GM12878 (cell line): ENCODE results near the gene DNAH1. TPM values are rescaled to one million over a fixed set of nuclear protein-coding genes. Genes with fewer than 3 reads are reported as not detected.

Experiments used
- ATAC-seq: fragments of 200-7000 bp; cut with Tn5 transposase; 3 replicates; pipeline ENCODE4 v1.9.1; 2020; ENCODE audit warnings: mild to moderate bottlenecking, moderate library complexity
- BruUV-seq: library from RNA; stranded (reverse); fragments of 400-500 nt; replicated peaks from 2 replicates; lab custom pipeline; 2021; lab: Mats Ljungman, UMichigan
- CTCF ChIA-PET: fragments of 300-600 bp; sonication (Branson Sonifier 250); formaldehyde crosslinking; extraction: SDS; loops from one replicate; lab custom pipeline; 2021; ENCODE audit warnings: inconsistent platforms; lab: Yijun Ruan, JAX
- POLR2A ChIA-PET: fragments of 350-600 bp; formaldehyde crosslinking; extraction: SDS; loops from one replicate; lab custom pipeline; 2021; ENCODE audit warnings: inconsistent platforms; lab: Charles Lee
- RAD21 ChIA-PET: fragments of 300-600 bp; sonication (Branson Sonifier 250); formaldehyde crosslinking; loops from one replicate; lab custom pipeline; 2023; ENCODE audit warnings: antibody characterized with exemption; ENCODE audit not compliant: unreplicated experiment; lab: Charles Lee
- SMC1A ChIA-PET: fragments of 300-600 bp; sonication (Branson Sonifier 250); formaldehyde crosslinking; loops from one replicate; lab custom pipeline; 2023; ENCODE audit not compliant: unreplicated experiment, uncharacterized antibody; lab: Charles Lee
- DNase-seq: peaks from one replicate; pipeline ENCODE4 v3.0.0-alpha.2; 2011; ENCODE audit warnings: low read depth, low spot score
- FAIRE-seq: peaks from 3 replicates; lab custom pipeline; 2011; peaks lifted over from hg19 to GRCh38; lab: Jason Lieb, UNC
- H2AFZ ChIP-seq: 2 replicates; pipeline ENCODE4 v1.6.0; 2011; ENCODE audit warnings: low read depth, low read length, control low read depth; ENCODE audit not compliant: control insufficient read depth
- H3K27ac ChIP-seq: 2 replicates; pipeline ENCODE4 v1.5.1; 2011; ENCODE audit warnings: control low read depth; ENCODE audit not compliant: control insufficient read depth, insufficient read depth
- H3K27me3 ChIP-seq, 2 experiments: replicated peaks in 1 of 2; 2 replicates each; pipeline versions ENCODE4 v1.6.0 to v1.6.1; 2011; ENCODE audit warnings: low read length in 1 of 2; ENCODE audit not compliant: control insufficient read depth in 2 of 2, insufficient read depth in 2 of 2
- H3K36me3 ChIP-seq, 2 experiments: 2 replicates each; pipeline ENCODE4 v1.5.1; 2011; ENCODE audit warnings: low read length in 1 of 2; ENCODE audit not compliant: control insufficient read depth in 2 of 2, insufficient read depth in 2 of 2
- H3K4me1 ChIP-seq: 2 replicates; pipeline ENCODE4 v1.6.1; 2011; ENCODE audit warnings: mild to moderate bottlenecking, low read length, moderate library complexity, mixed read lengths; ENCODE audit not compliant: control insufficient read depth, insufficient read depth
- H3K4me2 ChIP-seq: 2 replicates; pipeline ENCODE4 v1.6.0; 2011; ENCODE audit warnings: control low read depth; ENCODE audit not compliant: control insufficient read depth, insufficient read depth
- H3K4me3 ChIP-seq: fragments of 200-600 bp; sonication (generic); 2 replicates; pipeline ENCODE4 v1.5.1; 2016
- H3K79me2 ChIP-seq: 2 replicates; pipeline ENCODE4 v1.6.0; 2011; ENCODE audit warnings: low read length; ENCODE audit not compliant: control insufficient read depth, insufficient read depth
- H3K9ac ChIP-seq: 2 replicates; pipeline ENCODE4 v1.8.0; 2011; ENCODE audit warnings: low read length, control low read depth, mixed read lengths; ENCODE audit not compliant: control insufficient read depth, insufficient read depth
- H3K9me3 ChIP-seq: replicated peaks from 3 replicates; pipeline ENCODE4 v1.5.1; 2011; ENCODE audit warnings: mild to moderate bottlenecking, low read length; ENCODE audit not compliant: control insufficient read depth, insufficient read depth
- H4K20me1 ChIP-seq: 2 replicates; pipeline ENCODE4 v1.6.0; 2011; ENCODE audit not compliant: control insufficient read depth, insufficient read depth
- CBFB ChIP-seq: IDR thresholded peaks from 2 replicates; pipeline ENCODE4 v1.6.1; 2016; ENCODE audit warnings: antibody characterized with exemption, low read depth
- CBX3 ChIP-seq: fragments of 200-600 bp; sonication (generic); IDR thresholded peaks from 2 replicates; pipeline ENCODE4 v1.6.1; 2016; ENCODE audit warnings: low read depth, borderline replicate concordance
- EGR1 ChIP-seq, 2 experiments: IDR thresholded peaks; 1 replicate in 1 of 2; 2 replicates in 1 of 2; pipeline ENCODE4 v1.6.1; 2011 to 2012; ENCODE audit warnings: low read depth in 2 of 2, low read length in 2 of 2, borderline replicate concordance in 1 of 2, mild to moderate bottlenecking in 1 of 2, moderate library complexity in 1 of 2
- EZH2 ChIP-seq: IDR thresholded peaks from 2 replicates; pipeline ENCODE4 v1.6.1; 2012; ENCODE audit warnings: low read depth, mild to moderate bottlenecking, control low read depth, inconsistent platforms, low read length, borderline replicate concordance; ENCODE audit not compliant: control insufficient read depth
- KDM1A ChIP-seq: fragments of 200-600 bp; sonication (generic); IDR thresholded peaks from 2 replicates; pipeline ENCODE4 v1.6.1; 2016; ENCODE audit warnings: borderline replicate concordance
- MYB ChIP-seq: fragments of 150-350 bp; IDR thresholded peaks from 2 replicates; pipeline ENCODE4 v1.6.1; 2014; ENCODE audit warnings: mild to moderate bottlenecking, low read depth, low read length, borderline replicate concordance
- NR2C2 ChIP-seq: IDR thresholded peaks from 2 replicates; pipeline ENCODE4 v1.6.1; 2011; ENCODE audit warnings: borderline replicate concordance, low read depth; ENCODE audit not compliant: control insufficient read depth, insufficient read length
- TCF3 ChIP-seq: IDR thresholded peaks from 2 replicates; pipeline ENCODE4 v1.6.1; 2012; ENCODE audit warnings: low read depth, mild to moderate bottlenecking, low read length, borderline replicate concordance; ENCODE audit not compliant: insufficient read depth
- ZNF274 ChIP-seq: IDR thresholded peaks from one replicate; pipeline ENCODE4 v1.8.0; 2011; ENCODE audit not compliant: insufficient read length, insufficient read depth
- WGBS: methylation state at CpG from one replicate; pipeline ENCODE4 v1.1.6; 2016; ENCODE audit warnings: low lambda C conversion rate; ENCODE audit not compliant: insufficient replicate concordance, insufficient coverage; ENCODE audit errors: missing lambda C conversion rate; 5-methylcytosine and 5-hydroxymethylcytosine counted together
- in situ Hi-C: fragments of 300-500 bp; cut with MboI; formaldehyde crosslinking; loops from 9 replicates; pipeline ENCODE4 v1.14.3; 2018; ENCODE audit warnings: mixed read lengths
- intact Hi-C: fragments of 100-400 bp; cut with micrococcal nuclease; formaldehyde crosslinking; loops from one replicate; pipeline ENCODE4 v1.14.2; 2022; ENCODE audit not compliant: unreplicated experiment
- polyA plus RNA-seq, 11 experiments: library from polyadenylated mRNA; depleted of rRNA in 4 of 11; unstranded in 6 of 11; stranded (reverse) in 5 of 11; fragments of >200 nt; fragmentation: Nextera tagmentation in 4 of 11; fragmentation: Illumina TruSeq in 1 of 11; extraction: Ambion mirVana in 4 of 11; extraction: Trizol in 1 of 11; gene quantifications; 1 replicate in 1 of 11; 2 replicates in 10 of 11; pipeline versions ENCODE4 v1.2.1 to v1.2.3, GENCODE V29; 2011 to 2016; ENCODE audit warnings: inconsistent platforms in 2 of 11, missing spikeins in 2 of 11, low read depth in 1 of 11
- total RNA-seq, 4 experiments: library from RNA; depleted of rRNA in 3 of 4; stranded (reverse); fragments of >200 nt in 3 of 4; fragmentation: Illumina TruSeq in 1 of 4; extraction: Trizol in 1 of 4; gene quantifications; 2 replicates each; pipeline versions ENCODE4 v1.2.1 to v1.2.3, GENCODE V29; 2013 to 2021
- TF ChIP-seq, protein P1 (sequence below): IDR thresholded peaks from 2 replicates; pipeline ENCODE4 v1.6.1; 2011; ENCODE audit warnings: low read depth, mild to moderate bottlenecking, low read length, moderate library complexity, borderline replicate concordance; ENCODE audit errors: extremely low read depth
- TF ChIP-seq, protein P2 (sequence below): fragments of 450-650 bp; formaldehyde crosslinking; IDR thresholded peaks from 2 replicates; pipeline ENCODE4 v1.4.0; 2022; ENCODE audit warnings: mild to moderate bottlenecking, moderate library complexity
- TF ChIP-seq, protein P3 (sequence below): IDR thresholded peaks from 2 replicates; pipeline ENCODE4 v1.6.1; 2011; ENCODE audit warnings: borderline replicate concordance, low read depth, mild to moderate bottlenecking, moderate library complexity, low read length; ENCODE audit not compliant: insufficient read depth, poor library complexity, severe bottlenecking
- TF ChIP-seq, protein P4 (sequence below): fragments of 450-650 bp; IDR thresholded peaks from 2 replicates; pipeline ENCODE4 v1.6.1; 2018; ENCODE audit warnings: borderline replicate concordance, mild to moderate bottlenecking; ENCODE audit not compliant: partially characterized antibody

DNAH1 gene
- total and polyA plus RNA-seq, 10 of the 15 experiments (the other 5 are each of a cell fraction or from before 2014, with no cell fraction given), result 0.31 to 5.8 (median 2.7) TPM

DNA sequence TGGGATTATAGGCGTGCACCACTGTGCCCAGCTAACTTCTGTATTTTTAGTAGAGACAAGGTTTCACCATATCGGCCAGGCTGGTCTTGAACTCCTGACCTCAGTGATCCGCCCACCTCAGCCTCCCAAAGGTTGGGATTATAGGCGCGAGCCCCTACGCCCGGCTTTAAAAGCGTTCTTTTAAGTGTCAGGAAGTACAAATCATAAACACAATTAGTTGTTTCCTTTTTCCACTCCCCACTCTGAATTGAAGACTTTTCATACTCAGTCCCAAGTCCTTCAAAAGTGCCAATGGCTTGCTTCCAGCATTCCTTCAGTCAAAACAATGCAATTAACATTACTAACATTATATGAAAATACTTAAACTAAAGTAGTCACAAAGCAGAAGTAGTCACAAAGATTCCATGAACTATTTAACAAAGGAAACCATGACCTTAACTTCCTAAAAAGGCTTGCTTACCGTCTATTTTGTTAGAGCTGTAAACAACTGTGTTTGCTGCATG, 45.8 kb upstream of the DNAH1 start:
- Histone ChIP-seq H3K4me1 (peaks cover 10% of the 10 kb centered on the region), H3K4me2 (0 out of 2 replicates have a peak overlapping the region, but pooled peaks have one; percentile 10), H3K9ac (no peak overlapping the region), H3K79me2 (peaks cover 70% of the 10 kb centered on the region), H3K4me3 (peak overlapping the region; percentile 0; the same call in 1 of the 2 replicates), H3K36me3 (peaks cover 11 to 32% of the 10 kb centered on the region in 2 experiments), H3K27me3 (no peaks in the 10 kb centered on the region), H2AFZ (no peak overlapping the region), H3K9me3 (no peaks in the 10 kb centered on the region), H4K20me1 (no peaks in the 10 kb centered on the region), H3K27ac (no peak overlapping the region; the same call in 1 of the 2 replicates)
- FAIRE-seq (no peak), ATAC-seq (no peak), DNase-seq (no peak)
- POLR2A ChIA-PET, result interaction anchor here (1.3 to 1.8 kb wide), 5 partner anchors 10 to 46 kb away, joined by 3 to 11 read pairs (median 6); partner anchors contain the start of genes PPM1M and TLR9
- no TSS peak for BruUV-seq
- RAD21 ChIA-PET, result interaction anchor here (1.5 to 1.6 kb wide), 2 partner anchors 30 to 38 kb away, joined by 4 to 7 read pairs; no protein-coding TSS in a partner anchor
- intact Hi-C loops (no loop called here), in situ Hi-C loops (no loop called here)
- CTCF ChIA-PET, result interaction anchor here (0.7 to 2.1 kb wide), 8 partner anchors 9 to 69 kb away, joined by 3 to 10 read pairs (median 3); no protein-coding TSS in a partner anchor
- SMC1A ChIA-PET, result interaction anchor here (0.6 to 2.8 kb wide), 8 partner anchors 14 to 69 kb away, joined by 3 to 9 read pairs (median 6); partner anchors contain the start of genes TLR9 and TWF2
- WGBS, result 60% methylated on average over 9 of the region's 9 CpGs
- TF ChIP-seq, protein P1, sequence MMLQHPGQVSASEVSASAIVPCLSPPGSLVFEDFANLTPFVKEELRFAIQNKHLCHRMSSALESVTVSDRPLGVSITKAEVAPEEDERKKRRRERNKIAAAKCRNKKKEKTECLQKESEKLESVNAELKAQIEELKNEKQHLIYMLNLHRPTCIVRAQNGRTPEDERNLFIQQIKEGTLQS, result no peak
- TF ChIP-seq EGR1 (IDR thresholded peaks at IDR 0.05; ENCODE audit: borderline replicate concordance in 1 of 2, low read depth in 2 of 2, low read length in 2 of 2) (no peak), EZH2 (no peak), CBX3 (no peak), NR2C2 (no peak), CBFB (no peak), MYB (no peak), KDM1A (no peak), ZNF274 (no peak), TCF3 (no peak)
- TF ChIP-seq, protein P2, sequence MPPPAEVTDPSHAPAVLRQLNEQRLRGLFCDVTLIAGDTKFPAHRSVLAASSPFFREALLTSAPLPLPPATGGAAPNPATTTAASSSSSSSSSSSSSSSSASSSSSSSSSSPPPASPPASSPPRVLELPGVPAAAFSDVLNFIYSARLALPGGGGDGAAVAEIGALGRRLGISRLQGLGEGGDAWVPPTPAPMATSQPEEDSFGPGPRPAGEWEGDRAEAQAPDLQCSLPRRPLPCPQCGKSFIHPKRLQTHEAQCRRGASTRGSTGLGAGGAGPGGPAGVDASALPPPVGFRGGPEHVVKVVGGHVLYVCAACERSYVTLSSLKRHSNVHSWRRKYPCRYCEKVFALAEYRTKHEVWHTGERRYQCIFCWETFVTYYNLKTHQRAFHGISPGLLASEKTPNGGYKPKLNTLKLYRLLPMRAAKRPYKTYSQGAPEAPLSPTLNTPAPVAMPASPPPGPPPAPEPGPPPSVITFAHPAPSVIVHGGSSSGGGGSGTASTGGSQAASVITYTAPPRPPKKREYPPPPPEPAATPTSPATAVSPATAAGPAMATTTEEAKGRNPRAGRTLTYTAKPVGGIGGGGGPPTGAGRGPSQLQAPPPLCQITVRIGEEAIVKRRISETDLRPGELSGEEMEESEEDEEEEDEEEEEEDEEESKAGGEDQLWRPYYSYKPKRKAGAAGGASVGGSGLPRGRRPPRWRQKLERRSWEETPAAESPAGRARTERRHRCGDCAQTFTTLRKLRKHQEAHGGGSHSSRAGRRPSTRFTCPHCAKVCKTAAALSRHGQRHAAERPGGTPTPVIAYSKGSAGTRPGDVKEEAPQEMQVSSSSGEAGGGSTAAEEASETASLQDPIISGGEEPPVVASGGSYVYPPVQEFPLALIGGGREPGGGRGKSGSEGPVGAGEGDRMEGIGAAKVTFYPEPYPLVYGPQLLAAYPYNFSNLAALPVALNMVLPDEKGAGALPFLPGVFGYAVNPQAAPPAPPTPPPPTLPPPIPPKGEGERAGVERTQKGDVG (CRISPR knock-in tag), result no peak
- TF ChIP-seq, protein P3, sequence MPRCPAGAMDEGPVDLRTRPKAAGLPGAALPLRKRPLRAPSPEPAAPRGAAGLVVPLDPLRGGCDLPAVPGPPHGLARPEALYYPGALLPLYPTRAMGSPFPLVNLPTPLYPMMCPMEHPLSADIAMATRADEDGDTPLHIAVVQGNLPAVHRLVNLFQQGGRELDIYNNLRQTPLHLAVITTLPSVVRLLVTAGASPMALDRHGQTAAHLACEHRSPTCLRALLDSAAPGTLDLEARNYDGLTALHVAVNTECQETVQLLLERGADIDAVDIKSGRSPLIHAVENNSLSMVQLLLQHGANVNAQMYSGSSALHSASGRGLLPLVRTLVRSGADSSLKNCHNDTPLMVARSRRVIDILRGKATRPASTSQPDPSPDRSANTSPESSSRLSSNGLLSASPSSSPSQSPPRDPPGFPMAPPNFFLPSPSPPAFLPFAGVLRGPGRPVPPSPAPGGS, result no peak
- TF ChIP-seq, protein P4, sequence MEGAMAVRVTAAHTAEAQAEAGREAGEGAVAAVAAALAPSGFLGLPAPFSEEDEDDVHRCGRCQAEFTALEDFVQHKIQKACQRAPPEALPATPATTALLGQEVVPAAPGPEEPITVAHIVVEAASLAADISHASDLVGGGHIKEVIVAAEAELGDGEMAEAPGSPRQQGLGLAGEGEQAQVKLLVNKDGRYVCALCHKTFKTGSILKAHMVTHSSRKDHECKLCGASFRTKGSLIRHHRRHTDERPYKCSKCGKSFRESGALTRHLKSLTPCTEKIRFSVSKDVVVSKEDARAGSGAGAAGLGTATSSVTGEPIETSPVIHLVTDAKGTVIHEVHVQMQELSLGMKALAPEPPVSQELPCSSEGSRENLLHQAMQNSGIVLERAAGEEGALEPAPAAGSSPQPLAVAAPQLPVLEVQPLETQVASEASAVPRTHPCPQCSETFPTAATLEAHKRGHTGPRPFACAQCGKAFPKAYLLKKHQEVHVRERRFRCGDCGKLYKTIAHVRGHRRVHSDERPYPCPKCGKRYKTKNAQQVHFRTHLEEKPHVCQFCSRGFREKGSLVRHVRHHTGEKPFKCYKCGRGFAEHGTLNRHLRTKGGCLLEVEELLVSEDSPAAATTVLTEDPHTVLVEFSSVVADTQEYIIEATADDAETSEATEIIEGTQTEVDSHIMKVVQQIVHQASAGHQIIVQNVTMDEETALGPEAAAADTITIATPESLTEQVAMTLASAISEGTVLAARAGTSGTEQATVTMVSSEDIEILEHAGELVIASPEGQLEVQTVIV, result no peak
